Omental fat pad (tissue), 4 donors: ENCODE data around the gene STX4. TPM values are rescaled to one million over a fixed set of nuclear protein-coding genes. Genes with fewer than 3 reads are reported as not detected.

ENCODE experiments used
- ATAC-seq: fragments of 150-250 bp; one replicate; pipeline ENCODE4 v1.9.1; 2016; ENCODE audit warnings: mild to moderate bottlenecking, moderate library complexity; ENCODE audit not compliant: low FRiP score
- DNase-seq: peaks from one replicate; pipeline ENCODE4 v3.0.0-alpha.2; 2019; ENCODE audit warnings: low spot score
- total RNA-seq, 4 donors: library from RNA; depleted of rRNA; stranded (reverse); fragments of >200 nt; gene quantifications; one replicate each; pipeline ENCODE4 v1.1.0, GENCODE V29; 2016
- TF ChIP-seq, protein P1 (sequence below), 3 donors: fragments of 450-650 bp; IDR thresholded peaks; one replicate each; pipeline ENCODE4 v1.5.1; 2016 to 2017; ENCODE audit warnings: antibody characterized with exemption in 3 of 3, mild to moderate bottlenecking in 3 of 3, moderate library complexity in 2 of 3

Gene STX4
- total RNA-seq, 4 donors from 2014 or later, result 40.9 to 93.7 (median 66.8) TPM

DNA sequence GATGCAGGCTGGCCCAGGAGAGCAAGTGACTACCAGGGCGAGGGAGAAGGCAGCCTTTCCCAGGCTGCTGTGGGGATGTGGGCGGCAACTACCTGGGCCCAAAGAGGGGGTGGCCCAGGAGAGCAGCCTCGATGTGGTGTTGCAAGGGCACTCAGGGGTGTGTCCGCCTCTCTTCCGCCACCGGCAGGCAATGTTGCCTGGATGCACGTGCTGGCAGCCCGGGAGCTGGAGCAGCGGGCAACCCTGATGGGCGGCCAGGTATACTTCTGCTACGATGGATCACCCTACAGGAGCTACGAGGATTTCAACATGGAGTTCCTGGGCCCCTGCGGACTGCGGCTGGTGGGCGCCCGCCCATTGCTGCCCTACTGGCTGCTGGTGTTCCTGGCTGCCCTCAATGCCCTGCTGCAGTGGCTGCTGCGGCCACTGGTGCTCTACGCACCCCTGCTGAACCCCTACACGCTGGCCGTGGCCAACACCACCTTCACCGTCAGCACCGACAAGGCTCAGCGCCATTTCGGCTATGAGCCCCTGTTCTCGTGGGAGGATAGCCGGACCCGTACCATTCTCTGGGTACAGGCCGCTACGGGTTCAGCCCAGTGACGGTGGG, 45.7 kb upstream of the STX4 start:
- DNase-seq, result no peak
- no peak for ATAC-seq
- TF ChIP-seq, protein P1, sequence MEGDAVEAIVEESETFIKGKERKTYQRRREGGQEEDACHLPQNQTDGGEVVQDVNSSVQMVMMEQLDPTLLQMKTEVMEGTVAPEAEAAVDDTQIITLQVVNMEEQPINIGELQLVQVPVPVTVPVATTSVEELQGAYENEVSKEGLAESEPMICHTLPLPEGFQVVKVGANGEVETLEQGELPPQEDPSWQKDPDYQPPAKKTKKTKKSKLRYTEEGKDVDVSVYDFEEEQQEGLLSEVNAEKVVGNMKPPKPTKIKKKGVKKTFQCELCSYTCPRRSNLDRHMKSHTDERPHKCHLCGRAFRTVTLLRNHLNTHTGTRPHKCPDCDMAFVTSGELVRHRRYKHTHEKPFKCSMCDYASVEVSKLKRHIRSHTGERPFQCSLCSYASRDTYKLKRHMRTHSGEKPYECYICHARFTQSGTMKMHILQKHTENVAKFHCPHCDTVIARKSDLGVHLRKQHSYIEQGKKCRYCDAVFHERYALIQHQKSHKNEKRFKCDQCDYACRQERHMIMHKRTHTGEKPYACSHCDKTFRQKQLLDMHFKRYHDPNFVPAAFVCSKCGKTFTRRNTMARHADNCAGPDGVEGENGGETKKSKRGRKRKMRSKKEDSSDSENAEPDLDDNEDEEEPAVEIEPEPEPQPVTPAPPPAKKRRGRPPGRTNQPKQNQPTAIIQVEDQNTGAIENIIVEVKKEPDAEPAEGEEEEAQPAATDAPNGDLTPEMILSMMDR (IDR thresholded peaks at IDR 0.05), result no peak

DNA sequence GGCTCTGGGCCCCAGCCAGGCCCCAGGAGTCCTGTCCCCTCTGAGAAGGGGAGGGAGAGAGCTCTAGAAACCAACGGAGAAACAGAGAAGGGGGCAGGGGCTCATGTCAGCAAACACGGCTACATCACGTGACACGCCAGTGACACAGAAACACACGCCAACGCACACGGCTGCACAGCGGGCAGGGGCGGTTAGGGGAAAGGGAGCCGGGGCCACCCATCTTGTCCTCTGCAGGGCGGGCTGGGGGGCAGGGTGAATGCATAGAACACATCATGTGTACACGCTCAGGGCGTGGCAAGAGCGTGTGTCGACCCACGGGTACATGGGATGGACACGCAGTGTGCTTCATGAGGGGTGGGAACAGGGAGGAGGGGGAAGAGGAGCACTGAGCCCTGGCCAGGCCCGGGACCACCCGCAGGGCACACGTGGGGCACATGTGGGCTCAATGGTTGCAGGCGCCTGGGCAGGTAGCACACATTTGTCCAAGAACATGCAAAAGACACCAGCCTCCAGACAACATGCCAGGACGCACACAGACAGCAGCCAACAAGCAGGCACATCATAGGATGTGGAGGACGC, 43.8 kb upstream of the STX4 start:
- TF ChIP-seq, protein P1 (IDR thresholded peaks at IDR 0.05), result no peak
- ATAC-seq (no peak), DNase-seq (no peak)

DNA sequence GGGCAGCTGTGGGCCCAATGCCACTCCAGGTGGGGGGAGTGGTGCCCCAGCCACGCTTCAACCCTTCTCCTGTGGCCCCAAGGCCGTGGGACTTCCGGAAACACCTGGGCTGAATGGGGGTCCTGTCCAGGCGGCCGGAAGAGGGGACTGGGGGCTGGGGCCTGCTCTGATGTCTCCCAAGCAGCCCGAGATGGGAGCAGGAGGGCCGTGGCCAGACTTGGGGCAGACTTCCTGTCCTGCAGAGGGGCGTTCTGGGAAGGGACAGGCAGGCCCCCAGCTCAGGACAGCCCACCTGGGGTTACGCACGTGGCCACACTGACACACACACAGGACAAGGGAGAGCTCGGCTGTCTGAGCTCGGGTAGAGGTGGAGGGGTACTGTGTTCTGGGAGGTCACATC, 43.3 kb upstream of the STX4 start:
- no peak for ATAC-seq
- TF ChIP-seq, protein P1 (IDR thresholded peaks at IDR 0.05), result no peak
- DNase-seq, result no peak

DNA sequence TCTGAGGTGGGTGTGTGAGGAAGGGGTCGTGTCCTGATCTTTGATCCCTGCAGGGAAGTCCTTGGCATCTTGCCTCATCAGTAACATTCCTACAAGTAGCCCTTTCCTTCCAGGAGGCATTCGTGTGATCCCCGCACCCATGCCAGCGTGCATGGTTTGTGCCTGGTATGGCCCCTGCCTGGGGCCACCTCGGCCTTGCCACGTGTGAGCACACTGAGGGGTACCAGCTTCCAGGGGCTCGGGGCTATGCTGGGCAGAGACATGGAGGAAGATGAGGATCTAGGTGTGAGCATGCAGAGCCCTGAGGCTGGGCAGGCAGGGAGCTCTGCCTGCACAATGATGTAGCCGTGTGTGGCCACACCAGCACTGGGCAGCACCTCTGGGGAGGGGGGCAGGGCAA, 42.3 kb upstream of the STX4 start:
- no peak for ATAC-seq
- TF ChIP-seq, protein P1 (IDR thresholded peaks at IDR 0.05), result no peak
- no peak for DNase-seq

DNA sequence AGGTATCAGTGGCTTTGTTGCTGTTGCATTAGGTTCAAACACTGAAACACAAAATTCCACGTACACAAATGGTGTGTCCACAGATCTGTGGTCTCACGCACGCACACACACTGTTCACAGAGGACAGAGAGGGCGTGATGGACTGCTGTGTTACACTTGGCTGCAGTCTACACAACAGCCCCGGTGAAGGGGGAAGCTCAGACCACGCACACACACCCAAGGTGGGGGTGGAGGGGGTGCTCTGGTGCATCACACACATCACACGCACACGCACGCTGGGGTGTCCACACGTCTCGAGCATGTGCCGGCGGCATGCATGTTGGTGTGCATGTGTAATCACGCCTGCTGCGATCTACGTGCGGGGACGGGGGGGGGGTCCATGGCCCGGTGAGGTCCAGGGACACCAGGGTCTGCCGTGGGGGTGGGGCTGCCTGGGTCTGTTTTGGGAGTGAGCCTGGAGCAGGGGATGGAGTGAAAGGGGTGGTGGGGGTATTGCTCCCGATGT, 41.0 kb upstream of the STX4 start:
- ATAC-seq (no peak), DNase-seq (no peak)
- TF ChIP-seq, protein P1 (IDR thresholded peaks at IDR 0.05), result no peak

DNA sequence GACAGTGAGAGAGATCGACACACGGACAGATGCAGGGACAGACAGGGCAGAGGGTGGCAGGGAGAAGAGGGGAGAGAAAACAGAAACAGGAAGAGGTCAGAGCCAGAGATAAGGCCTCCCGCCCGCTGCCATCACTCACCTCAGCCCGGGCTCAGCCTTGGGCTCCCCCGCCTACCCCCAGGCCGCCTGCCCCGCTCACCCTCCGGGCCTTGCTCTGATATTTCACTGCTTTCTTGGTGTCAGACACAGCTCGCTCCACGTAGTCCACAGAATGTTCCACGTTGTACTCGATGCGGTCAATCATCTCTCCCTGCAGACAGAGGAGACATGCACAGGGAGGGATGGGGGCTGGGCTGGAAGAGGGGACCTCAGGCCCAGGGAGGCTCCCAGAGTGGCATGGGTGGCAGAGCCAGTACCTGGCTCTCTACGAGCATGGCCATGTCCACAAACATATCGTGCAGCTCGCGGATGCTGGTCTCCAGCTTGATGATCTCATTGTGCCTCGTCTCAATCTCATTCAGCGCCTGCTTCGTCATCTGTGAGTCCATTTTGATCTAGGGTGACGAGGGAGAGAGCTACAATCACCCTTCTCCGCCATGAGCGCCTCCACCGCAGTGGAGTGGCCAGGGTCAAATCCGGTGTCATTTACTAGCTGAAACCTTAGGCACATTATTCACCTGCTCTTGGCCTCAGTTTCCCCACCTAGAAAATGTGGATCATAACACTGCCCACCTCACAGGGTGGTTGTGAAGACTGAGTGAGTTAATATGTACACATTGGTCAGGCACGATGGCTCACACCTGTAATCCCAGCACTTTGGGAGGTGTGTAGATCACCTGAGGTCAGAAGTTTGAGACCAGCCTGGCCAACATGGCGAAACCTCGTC, 40.2 kb upstream of the STX4 start:
- TF ChIP-seq, protein P1 (IDR thresholded peaks at IDR 0.05), result no peak

More for the DNA sequence above, 40.2 kb upstream of the STX4 start:
- ATAC-seq, result no peak
- DNase-seq, result no peak
